Right cardiac atrium (tissue), 5 donors: ENCODE measurements around the gene TBC1D23. TPM values are rescaled to one million over a fixed set of nuclear protein-coding genes. Genes with fewer than 3 reads are reported as not detected.
A peak's percentile ranks its signal among the peaks of the same experiment; 100 is the strongest.
"Not testable (repeated sequence)": the region's sequence is repeated elsewhere in the genome, so short reads cannot be mapped to it uniquely, and the experiment has no call there.

Source experiments
- ATAC-seq, 2 donors: fragments of 200-7000 bp; cut with Tn5 transposase; one replicate each; pipeline versions ENCODE4 v1.8.0 to v1.9.1; 2020; ENCODE audit warnings: moderate library complexity in 2 of 2, mild to moderate bottlenecking in 1 of 2
- DNase-seq, 3 donors: peaks; one replicate each; pipeline ENCODE4 v3.0.0-alpha.2; 2020
- H3K27ac ChIP-seq: one replicate; pipeline ENCODE4 v1.5.1; 2013; ENCODE audit warnings: mild to moderate bottlenecking, low read length, control low read depth, moderate library complexity
- H3K27me3 ChIP-seq: one replicate; pipeline ENCODE4 v1.6.1; 2013; ENCODE audit not compliant: control insufficient read depth, insufficient read depth
- H3K4me1 ChIP-seq: one replicate; pipeline ENCODE4 v1.6.1; 2013; ENCODE audit warnings: low read length; ENCODE audit not compliant: control insufficient read depth, insufficient read depth
- H3K4me3 ChIP-seq: one replicate; pipeline ENCODE4 v1.5.1; 2013; ENCODE audit warnings: low read length, control low read depth
- H3K9me3 ChIP-seq: one replicate; pipeline ENCODE4 v1.6.1; 2013; ENCODE audit warnings: low read length; ENCODE audit not compliant: control insufficient read depth
- WGBS: extraction: QIAGEN DNeasy Blood & Tissue Kit; methylation state at CpG from one replicate; pipeline ENCODE4 v1.1.7; 2013; 5-methylcytosine and 5-hydroxymethylcytosine counted together
- intact Hi-C, 4 donors: fragments of 100-400 bp; cut with DNase I; formaldehyde crosslinking; loops; one replicate each; pipeline versions ENCODE4 v1.11.0 to v1.14.0; 2022 to 2023
- polyA plus RNA-seq: library from polyadenylated mRNA; stranded (reverse); fragments of 200-250 nt; gene quantifications from one replicate; pipeline ENCODE4 v1.2.3, GENCODE V29; 2013
- total RNA-seq, 4 donors: library from RNA; stranded (reverse); fragmentation: NEBNext Ultra II Directional; extraction: Animal tissue kit (Norgen Biotek cat#: 25700); gene quantifications; one replicate each; pipeline ENCODE4 v1.2.1, GENCODE V29; 2021
- donor health status: healthy with polysubstance abuse.
- donor health status: DM: no; HTN: yes; CAD: no.
- donor health status: DM: no; HTN: no; CAD: no.
- donor health status: DM: no; HTN: yes; CAD: no; lungs with severe emphysema.
- donor health status: DM: yes; HTN: yes; CAD: no.

TBC1D23 gene
- total and polyA plus RNA-seq, 5 donors, result 15.0 to 37.4 (median 31.1) TPM

DNA sequence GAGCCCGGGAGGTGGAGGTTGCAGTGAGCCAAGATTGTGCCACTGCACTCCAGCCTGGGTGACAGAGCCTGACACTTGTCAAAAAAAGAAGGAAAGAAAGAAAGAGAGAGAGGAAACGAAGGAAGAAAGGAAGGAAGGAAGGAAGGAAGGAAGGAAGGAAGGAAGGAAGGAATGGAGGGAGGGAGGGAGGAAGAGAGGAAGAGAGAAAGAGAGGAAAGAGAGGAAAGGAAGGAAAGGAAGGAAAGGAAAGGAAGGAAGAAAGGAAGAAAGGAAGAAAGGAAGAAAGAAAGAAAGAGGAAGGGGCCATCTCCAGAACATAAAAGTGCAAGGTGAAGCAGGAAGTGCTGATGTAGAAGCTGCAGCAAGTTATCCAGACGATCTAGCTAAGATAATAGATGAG is 31.6 kb upstream of the TBC1D23 start:
- H3K4me1 ChIP-seq, ATAC-seq, H3K27ac ChIP-seq, H3K9me3 ChIP-seq, H3K27me3 ChIP-seq, H3K4me3 ChIP-seq, DNase-seq, intact Hi-C loops: not testable (repeated sequence)
- 81% methylated on average over 3 of the region's 3 CpGs for WGBS

GRCh38 chr3:100230710-100231109 is 30.1 kb upstream of the TBC1D23 start:
- intact Hi-C loops, result no loop called here
- no peak overlapping the region for H3K27ac ChIP-seq
- DNase-seq, result no peak

GRCh38 chr3:100231668-100232067 is 29.1 kb upstream of the TBC1D23 start:
- 95% methylated on average over 2 of the region's 2 CpGs for WGBS
- ATAC-seq (no peak), DNase-seq (no peak)
- no peak overlapping the region for H3K27ac ChIP-seq
- no peaks in the 10 kb centered on the region for H3K9me3 ChIP-seq
- H3K27me3 ChIP-seq, result no peaks in the 10 kb centered on the region
- intact Hi-C loops, result no loop called here
- no peaks in the 10 kb centered on the region for H3K4me1 ChIP-seq
- no peak overlapping the region for H3K4me3 ChIP-seq

More at GRCh38 chr3:100230710-100231109, 30.1 kb upstream of the TBC1D23 start:
- Histone ChIP-seq H3K27me3 (no peaks in the 10 kb centered on the region), H3K4me3 (no peak overlapping the region), H3K9me3 (no peaks in the 10 kb centered on the region), H3K4me1 (peaks cover 2% of the 10 kb centered on the region)
- ATAC-seq, result no peak
- whole genome bisulfite sequencing, result 91% methylated on average over 3 of the region's 3 CpGs

- peaks cover 1% of the 10 kb centered on the region for H3K9me3 ChIP-seq
- no peak for ATAC-seq
- intact Hi-C loops, result no loop called here
- no peak overlapping the region for H3K27ac ChIP-seq
- H3K4me1 ChIP-seq, result no peaks in the 10 kb centered on the region
- DNase-seq, result no peak
- H3K4me3 ChIP-seq, result no peak overlapping the region
- 86% methylated on average over 2 of the region's 2 CpGs for WGBS
- H3K27me3 ChIP-seq, result no peaks in the 10 kb centered on the region
Observed at GRCh38 chr3:100234364-100234763, 26.4 kb upstream of the TBC1D23 start.

DNA sequence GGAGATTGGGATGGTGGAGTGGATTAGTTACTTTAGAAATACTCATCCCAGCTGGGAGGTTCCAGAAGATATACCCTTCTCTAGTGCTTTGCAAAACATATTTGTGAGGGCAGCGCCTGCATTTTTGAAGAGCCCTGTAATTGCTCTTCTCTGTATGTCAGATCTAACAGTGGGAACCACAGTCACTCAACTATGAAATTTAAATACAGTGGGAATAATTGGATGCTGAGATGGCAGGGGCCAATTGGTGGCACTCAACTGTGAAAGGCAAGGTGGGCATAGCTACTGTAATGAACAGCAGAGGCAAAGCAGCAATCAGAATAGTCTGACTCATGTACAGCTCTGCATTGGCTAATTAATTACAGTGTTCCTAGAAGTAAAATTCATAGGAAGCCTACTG is 22.2 kb upstream of the TBC1D23 start:
- DNase-seq (no peak), ATAC-seq (no peak)
- Histone ChIP-seq H3K27ac (no peak overlapping the region), H3K4me3 (no peak overlapping the region), H3K27me3 (no peaks in the 10 kb centered on the region), H3K9me3 (peaks cover 1% of the 10 kb centered on the region), H3K4me1 (no peaks in the 10 kb centered on the region)
- intact Hi-C loops, result no loop called here
- 100% methylated on average over 1 of the region's 1 CpG for WGBS

DNA sequence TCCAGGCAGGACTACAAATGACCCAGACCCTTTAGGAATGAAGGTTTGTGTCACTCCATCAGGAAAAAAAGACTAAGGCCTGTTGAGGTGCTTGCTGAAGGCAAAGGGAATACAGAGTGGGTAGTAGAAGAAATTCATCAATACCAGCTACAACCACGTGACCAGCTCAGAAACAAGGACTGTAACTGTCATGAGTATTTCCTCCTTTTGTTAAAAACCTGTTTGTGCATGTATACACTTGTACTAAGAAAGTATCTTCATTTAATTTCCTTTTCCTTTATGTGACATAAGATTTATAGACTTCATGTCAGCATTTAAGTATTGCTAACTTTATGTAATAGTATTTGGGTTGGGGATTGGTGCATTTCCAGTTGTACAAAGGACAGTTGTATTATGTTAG is 18.3 kb upstream of the TBC1D23 start:
- H3K27ac ChIP-seq, H3K4me1 ChIP-seq, H3K9me3 ChIP-seq, intact Hi-C loops, DNase-seq, H3K27me3 ChIP-seq, ATAC-seq, H3K4me3 ChIP-seq: not testable (repeated sequence)
- 81% methylated on average over 1 of the region's 1 CpG for WGBS

DNA sequence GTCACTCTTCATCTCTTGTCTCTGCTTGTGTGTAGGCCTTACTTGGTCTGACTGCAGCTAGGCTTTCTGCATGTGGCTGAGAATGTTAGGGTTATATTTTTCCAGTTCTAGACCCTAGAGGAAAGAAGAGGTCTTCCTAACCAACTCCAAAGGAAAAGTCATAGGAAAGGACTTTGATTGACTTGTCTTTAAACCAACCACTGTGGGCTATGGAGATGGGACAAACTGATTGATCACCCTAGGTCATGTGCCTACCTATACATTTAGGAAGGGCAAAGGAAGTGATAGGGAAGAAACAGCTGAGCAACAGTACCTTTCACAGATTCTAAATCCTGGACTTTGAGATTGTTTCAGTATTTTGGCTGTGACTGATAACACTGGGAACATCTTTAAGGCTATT is 16.5 kb upstream of the TBC1D23 start:
- ATAC-seq, result no peak
- H3K9me3 ChIP-seq, result no peaks in the 10 kb centered on the region
- intact Hi-C loops, result no loop called here

DNA sequence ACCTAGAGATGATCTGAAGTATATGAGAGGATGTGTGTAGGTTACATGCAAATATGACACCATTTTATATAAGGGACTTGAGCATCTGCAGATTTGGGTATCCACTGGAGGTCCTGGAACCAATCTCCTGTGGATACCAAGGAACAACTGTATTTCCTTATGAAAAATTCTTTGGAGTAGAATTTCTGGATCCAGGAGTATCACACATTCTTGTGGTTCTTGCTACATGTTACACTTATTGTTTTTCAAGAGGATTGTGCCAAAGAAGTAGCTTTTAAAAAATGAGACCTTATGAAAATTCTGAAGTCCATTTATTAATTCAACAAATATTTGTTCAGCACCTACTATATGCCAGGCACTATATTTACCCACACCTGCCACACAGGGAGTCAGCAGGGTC is 15.7 kb upstream of the TBC1D23 start:
- intact Hi-C loops, result no loop called here
- Histone ChIP-seq H3K4me3 (no peak overlapping the region), H3K9me3 (no peaks in the 10 kb centered on the region), H3K27me3 (no peaks in the 10 kb centered on the region), H3K4me1 (no peaks in the 10 kb centered on the region), H3K27ac (no peak overlapping the region)
- no peak for DNase-seq
- ATAC-seq, result no peak

More for the DNA sequence above, 16.5 kb upstream of the TBC1D23 start:
- H3K27ac ChIP-seq, result no peak overlapping the region
- H3K4me1 ChIP-seq, result no peaks in the 10 kb centered on the region
- no peaks in the 10 kb centered on the region for H3K27me3 ChIP-seq
- DNase-seq, result no peak
- H3K4me3 ChIP-seq, result no peak overlapping the region

DNA sequence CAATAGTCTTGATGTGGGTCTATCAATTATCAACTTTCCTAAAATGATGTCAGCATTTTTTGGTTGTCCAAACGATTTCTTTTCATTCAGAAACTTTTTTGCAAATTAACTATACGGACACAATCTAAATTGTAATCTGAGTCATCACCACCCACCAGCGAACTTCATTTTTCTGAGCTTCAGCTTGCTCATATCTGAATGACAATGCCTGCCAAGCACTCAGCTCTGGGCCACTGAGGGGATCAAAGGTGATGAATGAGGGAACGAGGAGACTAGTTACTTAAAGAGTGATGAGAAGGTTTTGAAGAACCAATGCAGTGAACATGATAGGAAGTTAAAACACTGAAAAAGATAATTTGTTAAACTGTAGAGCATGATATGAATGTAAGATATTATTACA is 14.9 kb upstream of the TBC1D23 start:
- WGBS, result 38% methylated on average over 4 of the region's 4 CpGs
- ATAC-seq, result no peak

GRCh38 chr3:100246999-100247398 is 13.8 kb upstream of the TBC1D23 start:
- intact Hi-C loops, result no loop called here
- no peaks in the 10 kb centered on the region for H3K27me3 ChIP-seq
- H3K27ac ChIP-seq, result no peak overlapping the region
- no peaks in the 10 kb centered on the region for H3K4me1 ChIP-seq
- no peak for DNase-seq
- no peak overlapping the region for H3K4me3 ChIP-seq
- ATAC-seq, result no peak
- no peaks in the 10 kb centered on the region for H3K9me3 ChIP-seq

More for the DNA sequence above, 14.9 kb upstream of the TBC1D23 start:
- no peak for DNase-seq
- H3K9me3 ChIP-seq, result no peaks in the 10 kb centered on the region
- no peaks in the 10 kb centered on the region for H3K4me1 ChIP-seq
- H3K27me3 ChIP-seq, result no peaks in the 10 kb centered on the region
- H3K27ac ChIP-seq, result no peak overlapping the region
- no peak overlapping the region for H3K4me3 ChIP-seq
- intact Hi-C loops, result no loop called here

GRCh38 chr3:100252001-100252400 is 8.8 kb upstream of the TBC1D23 start:
- 81% methylated on average over 1 of the region's 1 CpG for WGBS
- H3K4me1 ChIP-seq, result no peaks in the 10 kb centered on the region
- no peak for ATAC-seq
- no peak overlapping the region for H3K27ac ChIP-seq
- intact Hi-C loops, result loop anchor here (5.0 to 10.0 kb wide), 4 partner anchors 87 to 415 kb away; no protein-coding TSS in a partner anchor
- DNase-seq, result no peak
- no peaks in the 10 kb centered on the region for H3K27me3 ChIP-seq
- no peaks in the 10 kb centered on the region for H3K9me3 ChIP-seq
- no peak overlapping the region for H3K4me3 ChIP-seq

- H3K4me1 ChIP-seq, result no peaks in the 10 kb centered on the region
- 23% methylated on average over 7 of the region's 7 CpGs for WGBS
- H3K9me3 ChIP-seq, result no peaks in the 10 kb centered on the region
- ATAC-seq, result peak; percentile 91 to 92
- intact Hi-C loops, result loop anchor here (1.0 to 10.0 kb wide), 8 partner anchors 89 to 417 kb away; no protein-coding TSS in a partner anchor
- DNase-seq, result peak; percentile 58 to 69 (median 58)
- H3K27ac ChIP-seq, result no peak overlapping the region
- H3K4me3 ChIP-seq, result no peak overlapping the region
- no peaks in the 10 kb centered on the region for H3K27me3 ChIP-seq
Observed at GRCh38 chr3:100254168-100254777, 6.5 kb upstream of the TBC1D23 start.
